ENCODE data around the gene MALSU1.
A peak's percentile ranks its signal among the peaks of the same experiment; 100 is the strongest.

Gene MALSU1

DNA sequence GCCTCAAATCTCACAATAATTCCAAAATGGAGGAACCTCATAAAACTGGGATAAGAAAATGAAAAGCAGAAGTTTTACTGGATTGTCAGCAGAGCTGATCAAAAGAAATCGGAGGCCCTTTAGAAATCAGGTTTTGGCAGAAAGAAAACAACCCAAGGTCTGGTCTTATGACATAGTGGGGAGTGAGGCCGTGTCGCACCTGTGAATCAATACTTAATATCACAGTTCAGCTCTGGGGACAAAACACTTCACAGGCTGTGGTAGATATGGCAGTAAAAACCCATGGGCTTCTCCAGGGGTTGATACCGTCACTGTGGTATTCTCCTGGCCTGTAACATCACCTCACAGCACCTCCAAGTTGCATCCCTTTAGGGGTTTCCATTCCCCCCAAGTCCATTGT is 6.5 kb upstream of the MALSU1 start:
- in situ Hi-C loops (cut with HindIII; ENCODE audit: low sequenced_read_pairs) = no loop called here
- TF ChIP-seq, protein P1, sequence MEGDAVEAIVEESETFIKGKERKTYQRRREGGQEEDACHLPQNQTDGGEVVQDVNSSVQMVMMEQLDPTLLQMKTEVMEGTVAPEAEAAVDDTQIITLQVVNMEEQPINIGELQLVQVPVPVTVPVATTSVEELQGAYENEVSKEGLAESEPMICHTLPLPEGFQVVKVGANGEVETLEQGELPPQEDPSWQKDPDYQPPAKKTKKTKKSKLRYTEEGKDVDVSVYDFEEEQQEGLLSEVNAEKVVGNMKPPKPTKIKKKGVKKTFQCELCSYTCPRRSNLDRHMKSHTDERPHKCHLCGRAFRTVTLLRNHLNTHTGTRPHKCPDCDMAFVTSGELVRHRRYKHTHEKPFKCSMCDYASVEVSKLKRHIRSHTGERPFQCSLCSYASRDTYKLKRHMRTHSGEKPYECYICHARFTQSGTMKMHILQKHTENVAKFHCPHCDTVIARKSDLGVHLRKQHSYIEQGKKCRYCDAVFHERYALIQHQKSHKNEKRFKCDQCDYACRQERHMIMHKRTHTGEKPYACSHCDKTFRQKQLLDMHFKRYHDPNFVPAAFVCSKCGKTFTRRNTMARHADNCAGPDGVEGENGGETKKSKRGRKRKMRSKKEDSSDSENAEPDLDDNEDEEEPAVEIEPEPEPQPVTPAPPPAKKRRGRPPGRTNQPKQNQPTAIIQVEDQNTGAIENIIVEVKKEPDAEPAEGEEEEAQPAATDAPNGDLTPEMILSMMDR (IDR thresholded peaks at IDR 0.05; ENCODE audit: low read depth, low read length) = no peak

DNA sequence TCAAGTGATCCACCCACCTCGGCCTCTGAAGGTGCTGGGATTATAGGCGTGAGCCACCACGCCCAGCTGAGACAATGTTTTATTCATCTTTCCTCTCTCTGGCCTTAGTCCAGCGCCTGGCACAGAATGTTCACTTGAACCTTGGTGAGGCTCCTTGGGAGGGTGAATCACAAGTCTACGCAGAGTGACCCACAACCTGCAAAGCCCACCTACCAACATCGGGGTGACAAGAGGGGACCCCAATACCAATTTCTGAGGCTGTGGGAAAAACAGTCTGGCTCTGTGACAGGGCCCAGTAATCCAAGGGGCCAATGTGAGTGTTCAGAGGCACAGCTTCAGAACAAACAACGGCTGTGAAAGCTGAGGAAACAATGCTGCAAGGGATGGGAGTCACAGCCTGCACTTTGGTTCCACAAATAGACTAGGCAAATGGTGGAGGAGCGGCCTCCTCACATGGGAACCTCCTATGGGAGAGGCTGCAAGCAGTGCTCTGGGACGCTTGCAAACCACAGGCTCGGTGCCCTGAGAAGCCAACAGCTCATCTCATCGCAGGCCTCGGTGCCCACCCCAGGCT is 5.6 kb upstream of the MALSU1 start:
- in situ Hi-C loops (cut with HindIII; ENCODE audit: low sequenced_read_pairs) = no loop called here
- TF ChIP-seq, protein P1 (IDR thresholded peaks at IDR 0.05; ENCODE audit: low read depth, low read length) = no peak
- DNase-seq (ENCODE audit: low read depth, low spot score) = no peak
- no peak overlapping the region for H3K4me3 ChIP-seq (ENCODE audit: low read depth, low read length)

More for the DNA sequence above, 6.5 kb upstream of the MALSU1 start:
- no peak overlapping the region for H3K4me3 ChIP-seq (ENCODE audit: low read depth, low read length)
- no peak for DNase-seq (ENCODE audit: low read depth, low spot score)

DNA sequence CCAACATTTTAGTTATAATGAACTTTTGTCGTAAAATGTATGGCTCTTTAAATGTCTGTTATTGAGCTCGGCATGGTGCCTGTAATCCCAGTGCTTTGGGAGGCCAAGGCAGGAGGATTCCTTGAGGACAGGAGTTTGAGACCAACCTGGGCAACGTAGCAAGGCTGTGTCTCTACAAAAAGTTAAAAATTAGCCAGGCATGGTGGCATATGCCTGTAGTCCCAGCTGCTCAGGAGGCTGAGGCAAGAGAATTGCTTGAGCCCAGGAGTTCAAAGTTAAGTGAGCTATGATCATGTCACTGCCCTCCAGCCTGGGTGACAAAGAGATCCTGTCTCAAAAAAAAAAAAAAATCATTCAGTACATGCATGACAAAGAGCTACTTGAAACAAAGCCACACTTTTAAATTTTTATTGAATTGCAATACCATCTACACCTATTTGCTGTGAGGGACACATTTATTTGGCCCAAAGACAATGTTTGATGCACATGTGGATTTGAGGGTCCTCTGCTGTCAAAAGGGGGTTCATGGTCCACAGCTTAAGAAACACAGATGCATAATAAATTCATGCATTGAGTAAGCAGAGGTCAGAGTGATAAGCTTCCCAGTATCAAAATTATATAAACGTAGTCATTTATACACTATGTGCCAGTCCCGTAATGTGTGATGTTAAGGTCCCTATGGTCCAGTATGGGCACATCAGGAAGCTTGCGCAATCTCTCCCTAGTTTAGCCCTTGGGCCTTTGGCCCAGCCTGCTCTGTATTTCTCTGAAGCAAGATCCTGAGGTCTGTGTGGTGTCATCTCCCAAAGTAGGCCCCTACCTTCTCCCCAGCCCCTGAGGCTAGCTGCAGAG is 4.4 kb upstream of the MALSU1 start:
- TF ChIP-seq, protein P1 (IDR thresholded peaks at IDR 0.05; ENCODE audit: low read depth, low read length) = no peak
- in situ Hi-C loops (cut with HindIII; ENCODE audit: low sequenced_read_pairs) = no loop called here
- DNase-seq (ENCODE audit: low read depth, low spot score) = no peak
- no peak overlapping the region for H3K4me3 ChIP-seq (ENCODE audit: low read depth, low read length)

DNA sequence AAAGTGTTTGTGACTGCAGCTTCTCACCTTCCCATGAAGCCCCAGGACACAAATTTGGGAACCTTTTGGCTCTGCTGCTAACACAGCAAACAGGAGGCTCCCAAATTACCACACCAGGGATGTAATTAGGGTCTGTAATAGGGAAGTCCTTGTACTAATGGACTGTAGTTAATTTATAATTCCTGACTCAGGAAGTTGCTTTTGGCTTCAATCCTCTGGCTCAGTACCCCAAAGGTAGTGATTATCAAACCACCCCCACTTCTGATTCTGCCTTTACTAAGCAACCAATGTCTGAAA is 3.8 kb upstream of the MALSU1 start:
- H3K4me3 ChIP-seq (ENCODE audit: low read depth, low read length) = no peak overlapping the region
- TF ChIP-seq, protein P1 (IDR thresholded peaks at IDR 0.05; ENCODE audit: low read depth, low read length) = no peak
- DNase-seq (ENCODE audit: low read depth, low spot score) = no peak
- in situ Hi-C loops (cut with HindIII; ENCODE audit: low sequenced_read_pairs) = no loop called here

DNA sequence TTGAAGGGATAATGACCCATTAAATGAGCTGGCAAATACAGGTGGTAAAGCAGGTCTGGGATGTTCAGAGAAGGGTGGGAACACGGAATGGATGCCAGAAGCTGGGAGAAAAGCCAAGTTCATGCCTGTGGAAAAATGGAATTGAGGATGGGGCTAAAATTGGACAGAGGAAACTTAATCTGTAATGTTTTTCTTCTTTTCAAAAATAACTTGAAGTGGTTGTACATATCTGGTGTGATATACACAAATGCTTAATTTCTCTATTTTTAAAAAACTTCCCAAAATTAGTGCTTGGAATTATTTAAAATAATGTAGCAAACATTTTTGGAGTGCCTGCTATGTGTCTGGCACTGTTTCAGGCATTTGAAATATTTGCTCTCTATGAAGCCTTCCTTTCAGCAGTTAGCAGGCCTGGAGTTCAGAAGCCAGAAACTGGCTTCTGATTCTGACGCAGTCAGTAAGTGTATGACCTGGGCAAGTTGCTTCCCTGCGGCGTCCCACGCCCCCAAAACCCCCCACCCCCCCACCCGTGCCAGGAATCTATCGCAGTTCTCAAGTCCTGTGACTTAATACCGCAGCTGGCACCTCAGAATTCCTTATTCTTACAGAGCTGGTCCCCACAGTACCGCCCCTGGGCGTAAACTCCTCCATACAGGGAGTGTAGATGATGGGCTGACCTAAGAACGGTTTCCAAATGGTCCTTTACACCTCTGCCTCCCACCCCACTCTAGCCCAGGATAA is 828 bp upstream of the MALSU1 start:
- DNase-seq (ENCODE audit: low read depth, low spot score) = peak; percentile 27
- in situ Hi-C loops (cut with HindIII; ENCODE audit: low sequenced_read_pairs) = no loop called here
- TF ChIP-seq, protein P1 (IDR thresholded peaks at IDR 0.05; ENCODE audit: low read depth, low read length) = no peak
- H3K4me3 ChIP-seq (ENCODE audit: low read depth, low read length) = no peak overlapping the region

DNA sequence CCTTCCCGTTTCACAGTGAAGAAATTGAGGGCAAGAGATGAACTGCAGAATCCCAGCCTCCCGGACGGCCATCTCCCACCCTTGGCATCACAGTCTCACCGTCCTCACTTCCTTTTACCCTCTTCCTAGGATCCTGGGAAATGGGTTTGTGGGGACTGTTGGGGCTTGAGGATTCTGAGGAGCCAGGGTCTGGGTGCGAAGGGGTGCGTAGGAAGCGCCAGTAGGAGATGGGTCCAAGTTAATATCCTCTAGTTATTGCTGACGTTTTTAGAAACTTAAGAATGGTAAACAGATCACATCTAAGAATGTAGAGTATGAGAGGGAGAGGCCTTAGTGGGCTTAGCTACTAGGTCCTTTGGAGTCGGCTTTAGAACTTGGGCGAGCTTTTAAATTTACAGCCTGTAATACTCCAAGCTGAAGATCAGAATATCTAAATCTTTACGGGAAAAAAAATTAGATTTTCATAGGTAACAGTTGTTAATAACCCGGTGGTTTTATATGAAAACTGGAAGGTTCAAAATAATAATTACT is 696 bp downstream of the MALSU1 start:
- DNase-seq (ENCODE audit: low read depth, low spot score) = no peak
- peak overlapping the region; percentile 90 for H3K4me3 ChIP-seq (ENCODE audit: low read depth, low read length)
- TF ChIP-seq, protein P1 (IDR thresholded peaks at IDR 0.05; ENCODE audit: low read depth, low read length) = no peak
- in situ Hi-C loops (cut with HindIII; ENCODE audit: low sequenced_read_pairs) = no loop called here
